Memory B cell (primary cell): ENCODE data around the gene BNC2.
"Not testable (repeated sequence)": the region's sequence is repeated elsewhere in the genome, so short reads cannot be mapped to it uniquely, and the experiment has no call there.

Source experiments
- ATAC-seq: fragments of 150-1000 bp; cut with Tn5 transposase; 2 replicates; pipeline ENCODE4 v1.10.0; 2021; ENCODE audit warnings: low read depth, mild to moderate bottlenecking, moderate library complexity
- DNase-seq, 2 donors: peaks; one replicate each; pipeline ENCODE4 v3.0.0; 2022; ENCODE audit warnings: low spot score in 2 of 2
- H3K27ac Mint-ChIP-seq: one replicate; pipeline ENCODE4 v1.8.0; 2022; ENCODE audit warnings: mild to moderate bottlenecking, moderate library complexity, mixed read lengths
- H3K27me3 Mint-ChIP-seq: one replicate; pipeline ENCODE4 v1.8.0; 2022; ENCODE audit warnings: mixed read lengths
- H3K36me3 Mint-ChIP-seq: one replicate; pipeline ENCODE4 v1.8.0; 2022; ENCODE audit warnings: mild to moderate bottlenecking, mixed read lengths
- H3K4me1 Mint-ChIP-seq: one replicate; pipeline ENCODE4 v1.8.0; 2022; ENCODE audit warnings: mixed read lengths
- H3K4me3 Mint-ChIP-seq: one replicate; pipeline ENCODE4 v1.8.0; 2022; ENCODE audit warnings: mild to moderate bottlenecking, moderate library complexity, mixed read lengths
- H3K9me3 Mint-ChIP-seq: one replicate; pipeline ENCODE4 v1.8.0; 2022; ENCODE audit warnings: mixed read lengths

Gene BNC2

DNA sequence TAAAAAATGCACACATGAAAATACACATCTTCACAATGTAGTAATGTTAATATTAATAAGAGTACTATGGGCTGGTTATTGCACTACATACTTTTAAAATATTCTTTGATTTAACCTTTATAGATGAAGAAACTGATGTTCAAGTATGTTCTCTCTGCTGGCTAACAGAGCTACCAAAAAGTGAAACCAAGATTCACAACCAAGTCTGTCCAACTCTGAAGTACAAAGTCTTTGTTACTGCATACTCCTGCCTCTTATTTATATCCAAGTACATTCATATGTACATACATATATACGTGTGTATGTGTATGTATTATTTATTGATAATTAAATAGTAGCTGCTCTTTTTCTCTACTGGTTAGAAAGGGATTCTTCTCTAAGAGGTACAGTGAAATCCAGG lies 325.6 kb downstream of the BNC2 start:
- Mint-ChIP-seq H3K4me1 (no peaks in the 10 kb centered on the region), H3K4me3 (no peak overlapping the region), H3K36me3 (no peaks in the 10 kb centered on the region), H3K27me3 (no peaks in the 10 kb centered on the region), H3K9me3 (no peaks in the 10 kb centered on the region), H3K27ac (no peak overlapping the region)
- no peak for DNase-seq
- ATAC-seq, result no peak

DNA sequence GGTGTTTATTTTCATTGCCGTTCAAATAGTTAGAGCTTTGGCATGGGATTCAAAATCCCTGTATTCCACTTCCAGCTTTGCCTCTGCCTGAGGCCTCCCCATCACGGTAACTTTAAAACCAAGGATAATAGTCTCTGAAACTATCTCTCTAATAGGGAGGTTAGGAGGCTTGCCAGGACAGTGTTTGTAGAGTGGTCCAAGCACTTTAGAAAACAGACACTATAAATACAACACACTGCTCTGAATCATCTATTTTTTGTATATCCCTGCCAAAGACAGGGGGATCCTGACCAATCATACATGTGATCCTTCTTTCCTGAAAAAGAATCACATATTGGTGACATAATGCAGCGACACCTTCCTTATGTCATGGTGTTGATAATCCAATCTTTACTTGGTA lies 326.8 kb downstream of the BNC2 start:
- Mint-ChIP-seq H3K4me1 (no peaks in the 10 kb centered on the region), H3K9me3 (no peaks in the 10 kb centered on the region)

DNA sequence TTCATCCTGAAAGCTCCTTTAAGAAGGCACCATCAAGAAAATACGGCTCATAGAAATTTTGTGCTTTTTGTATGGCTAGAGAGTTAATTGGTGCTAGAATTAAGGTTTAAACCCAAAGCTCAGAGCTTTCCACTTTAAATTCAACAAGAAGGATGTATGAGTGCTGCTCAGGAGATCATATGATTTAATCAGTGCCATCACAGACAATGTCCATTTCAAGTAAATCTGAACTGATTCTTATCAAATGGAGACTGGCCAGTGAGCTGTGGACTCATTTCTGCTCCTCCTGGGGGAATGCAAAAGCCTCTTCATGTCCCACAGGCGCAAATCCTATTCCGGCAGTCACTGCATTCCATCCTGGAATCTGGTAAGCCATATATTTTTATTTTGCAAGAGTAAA lies 327.2 kb downstream of the BNC2 start:
- H3K36me3 Mint-ChIP-seq, result no peaks in the 10 kb centered on the region
- ATAC-seq, result no peak

More for the DNA sequence above, 326.8 kb downstream of the BNC2 start:
- Mint-ChIP-seq H3K27me3 (no peaks in the 10 kb centered on the region), H3K36me3 (no peaks in the 10 kb centered on the region), H3K4me3 (no peak overlapping the region), H3K27ac (no peak overlapping the region)
- ATAC-seq, result no peak
- DNase-seq, result no peak

DNA sequence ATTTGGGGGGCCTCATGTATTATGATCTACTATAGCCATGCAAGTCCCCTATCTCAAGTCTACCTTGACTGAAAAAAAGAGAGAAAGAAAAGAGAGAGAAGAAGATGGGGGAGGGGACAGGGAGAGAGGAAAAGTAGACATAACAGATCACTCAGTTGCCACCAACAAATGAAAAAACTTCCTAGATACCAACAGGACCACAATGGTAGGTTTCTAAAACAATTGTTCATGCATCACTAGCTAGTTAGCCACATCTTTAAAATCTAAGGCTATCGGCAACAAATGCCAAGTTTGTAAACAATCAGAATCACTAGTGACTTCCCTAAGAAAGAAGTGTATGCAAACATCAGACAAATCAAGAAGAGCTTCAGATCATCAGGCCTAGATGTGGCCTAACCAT lies 328.2 kb downstream of the BNC2 start:
- no peaks in the 10 kb centered on the region for H3K36me3 Mint-ChIP-seq
- H3K27ac Mint-ChIP-seq, result no peak overlapping the region
- no peaks in the 10 kb centered on the region for H3K4me1 Mint-ChIP-seq
- no peaks in the 10 kb centered on the region for H3K9me3 Mint-ChIP-seq
- no peak for ATAC-seq
- DNase-seq, result no peak
- H3K27me3 Mint-ChIP-seq, result no peaks in the 10 kb centered on the region
- no peak overlapping the region for H3K4me3 Mint-ChIP-seq

More for the DNA sequence above, 327.2 kb downstream of the BNC2 start:
- H3K27ac Mint-ChIP-seq, result no peak overlapping the region
- H3K4me1 Mint-ChIP-seq, result no peaks in the 10 kb centered on the region
- no peaks in the 10 kb centered on the region for H3K27me3 Mint-ChIP-seq
- H3K9me3 Mint-ChIP-seq, result no peaks in the 10 kb centered on the region
- no peak for DNase-seq
- H3K4me3 Mint-ChIP-seq, result no peak overlapping the region

DNA sequence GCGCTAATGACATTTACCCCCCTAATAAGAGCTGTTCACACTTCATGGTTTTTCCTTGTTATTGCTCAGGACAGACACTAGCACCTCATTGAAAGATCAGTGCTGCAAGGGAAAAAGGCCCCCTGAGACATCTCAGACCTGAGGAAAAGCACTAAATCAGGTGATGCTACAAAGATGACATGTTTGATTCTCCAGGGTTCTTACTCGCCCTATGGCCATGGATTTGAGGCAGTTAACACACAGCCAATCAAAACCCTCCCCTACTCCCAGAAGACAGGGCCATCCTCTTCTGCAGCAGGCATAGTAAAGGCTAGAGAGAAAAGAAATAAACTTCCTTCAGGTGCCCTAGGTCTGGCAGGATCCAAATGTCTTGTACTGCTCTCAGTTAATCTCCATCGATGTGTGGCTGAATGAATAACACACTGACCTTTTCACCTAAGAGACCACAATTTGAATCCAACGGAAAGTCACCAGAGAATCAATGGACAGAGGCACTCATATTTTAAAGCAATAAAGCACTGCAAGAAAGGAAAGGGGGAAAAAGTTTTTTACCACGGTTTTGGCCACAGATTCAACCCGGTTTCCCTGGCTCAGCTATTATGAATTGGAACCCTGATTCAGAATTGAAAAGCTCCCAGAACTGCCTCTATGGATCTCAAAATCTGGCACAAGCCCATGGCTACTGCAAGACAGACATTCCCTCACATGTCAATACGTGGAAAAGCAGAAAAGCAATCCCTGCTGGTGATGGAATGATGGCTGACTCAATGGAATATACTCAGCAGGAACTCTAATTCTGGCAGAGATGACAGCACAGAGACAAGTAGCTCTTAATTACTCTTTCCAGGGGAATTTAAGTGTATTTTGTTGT lies 329.5 kb downstream of the BNC2 start:
- Mint-ChIP-seq H3K9me3 (no peaks in the 10 kb centered on the region), H3K27ac (no peak overlapping the region), H3K27me3 (no peaks in the 10 kb centered on the region), H3K4me3 (no peak overlapping the region), H3K36me3 (no peaks in the 10 kb centered on the region), H3K4me1 (no peaks in the 10 kb centered on the region)
- ATAC-seq (no peak), DNase-seq (no peak)

GRCh38 chr9:16539626-16540025 lies 330.8 kb downstream of the BNC2 start:
- H3K27me3 Mint-ChIP-seq, ATAC-seq, H3K27ac Mint-ChIP-seq, H3K4me1 Mint-ChIP-seq, H3K4me3 Mint-ChIP-seq, DNase-seq, H3K9me3 Mint-ChIP-seq, H3K36me3 Mint-ChIP-seq: not testable (repeated sequence)

DNA sequence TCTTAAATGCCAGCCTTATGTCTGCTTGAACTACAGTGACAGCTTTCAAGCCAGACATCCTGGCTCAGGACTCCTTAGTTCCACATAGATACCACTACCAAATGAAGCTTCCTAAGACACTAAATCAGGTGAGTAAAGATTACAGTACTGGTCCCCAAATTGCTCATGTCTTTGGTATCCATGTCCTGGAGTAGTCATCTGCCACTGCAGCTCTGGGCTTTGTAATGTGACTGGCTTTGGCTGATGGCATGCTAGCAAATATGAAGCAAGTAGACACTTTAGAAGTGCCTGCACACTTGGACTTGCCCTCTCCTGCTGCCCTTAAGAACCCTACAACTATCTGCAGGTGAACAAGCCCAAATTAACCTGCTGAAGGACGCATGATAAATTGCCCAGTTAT lies 334.9 kb downstream of the BNC2 start:
- ATAC-seq, result no peak
- H3K27ac Mint-ChIP-seq, result no peak overlapping the region
- no peaks in the 10 kb centered on the region for H3K36me3 Mint-ChIP-seq
- H3K4me3 Mint-ChIP-seq, result no peak overlapping the region
- no peaks in the 10 kb centered on the region for H3K27me3 Mint-ChIP-seq
- no peak for DNase-seq
- no peaks in the 10 kb centered on the region for H3K9me3 Mint-ChIP-seq
- H3K4me1 Mint-ChIP-seq, result no peaks in the 10 kb centered on the region

GRCh38 chr9:16532681-16533450 lies 337.6 kb downstream of the BNC2 start:
- H3K36me3 Mint-ChIP-seq, result no peaks in the 10 kb centered on the region
- H3K4me1 Mint-ChIP-seq, result no peaks in the 10 kb centered on the region
- H3K4me3 Mint-ChIP-seq, result no peak overlapping the region
- no peaks in the 10 kb centered on the region for H3K9me3 Mint-ChIP-seq
- ATAC-seq, result no peak
- no peaks in the 10 kb centered on the region for H3K27me3 Mint-ChIP-seq
- no peak for DNase-seq
- H3K27ac Mint-ChIP-seq, result no peak overlapping the region

DNA sequence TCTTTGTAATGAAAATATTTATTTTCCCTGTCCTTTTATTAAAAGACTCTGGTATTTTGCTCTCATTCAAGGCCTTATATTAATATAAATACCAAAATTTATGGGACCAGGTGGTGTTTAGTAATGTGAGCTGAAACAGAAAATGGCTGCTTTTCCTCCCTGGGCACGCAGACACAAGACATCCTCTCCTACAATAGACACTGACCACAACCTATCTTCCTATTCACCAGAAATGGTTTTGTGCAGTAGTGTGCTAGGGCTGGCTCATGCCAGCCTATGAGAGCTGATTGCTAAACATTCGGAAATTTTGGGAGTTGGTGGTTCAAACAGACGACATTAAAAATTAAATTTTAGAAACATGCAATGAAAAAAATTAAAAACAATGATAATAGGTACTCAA lies 338.2 kb downstream of the BNC2 start:
- H3K27ac Mint-ChIP-seq, result no peak overlapping the region
- no peaks in the 10 kb centered on the region for H3K9me3 Mint-ChIP-seq
- no peak overlapping the region for H3K4me3 Mint-ChIP-seq
- no peaks in the 10 kb centered on the region for H3K36me3 Mint-ChIP-seq
- H3K27me3 Mint-ChIP-seq, result no peaks in the 10 kb centered on the region
- ATAC-seq, result no peak
- H3K4me1 Mint-ChIP-seq, result no peaks in the 10 kb centered on the region
- no peak for DNase-seq

- Mint-ChIP-seq H3K27me3 (no peaks in the 10 kb centered on the region), H3K4me1 (no peaks in the 10 kb centered on the region), H3K27ac (no peak overlapping the region), H3K9me3 (no peaks in the 10 kb centered on the region), H3K4me3 (no peak overlapping the region), H3K36me3 (no peaks in the 10 kb centered on the region)
- ATAC-seq, result no peak
- DNase-seq, result no peak
Measured at GRCh38 chr9:16530669-16531642, 339.5 kb downstream of the BNC2 start.

GRCh38 chr9:16527573-16527972 lies 342.9 kb downstream of the BNC2 start:
- DNase-seq (no peak), ATAC-seq (no peak)
- no peaks in the 10 kb centered on the region for H3K4me1 Mint-ChIP-seq
- no peak overlapping the region for H3K27ac Mint-ChIP-seq
- peaks cover 2% of the 10 kb centered on the region for H3K9me3 Mint-ChIP-seq
- no peaks in the 10 kb centered on the region for H3K27me3 Mint-ChIP-seq
- H3K36me3 Mint-ChIP-seq, result no peaks in the 10 kb centered on the region
- H3K4me3 Mint-ChIP-seq, result no peak overlapping the region

- H3K27me3 Mint-ChIP-seq, result no peaks in the 10 kb centered on the region
- ATAC-seq, result no peak
Measured at GRCh38 chr9:16526380-16526779, 344.1 kb downstream of the BNC2 start.

DNA sequence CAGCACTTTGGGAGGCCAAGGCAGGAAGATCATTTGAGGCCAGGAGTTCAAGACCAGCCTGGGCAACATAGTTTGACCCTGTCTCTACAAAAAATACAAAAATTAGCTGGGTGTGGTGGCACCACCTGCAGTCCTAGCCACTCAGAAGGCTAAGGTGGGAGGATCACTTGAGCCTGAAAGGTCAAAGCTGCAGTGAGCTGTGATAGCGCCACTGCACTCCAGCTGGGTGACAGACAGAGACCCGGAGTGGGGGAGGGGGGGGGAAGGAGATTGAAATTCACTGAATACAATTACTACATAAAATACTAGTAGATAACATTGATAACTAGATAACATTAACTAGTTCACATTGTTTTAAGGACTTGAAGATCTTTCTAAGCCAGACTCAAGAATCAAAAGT lies 345.6 kb downstream of the BNC2 start:
- no peaks in the 10 kb centered on the region for H3K36me3 Mint-ChIP-seq
- ATAC-seq (no peak), DNase-seq (no peak)
- no peak overlapping the region for H3K4me3 Mint-ChIP-seq
- H3K4me1 Mint-ChIP-seq, result no peaks in the 10 kb centered on the region
- no peaks in the 10 kb centered on the region for H3K27me3 Mint-ChIP-seq
- peaks cover 2% of the 10 kb centered on the region for H3K9me3 Mint-ChIP-seq
- no peak overlapping the region for H3K27ac Mint-ChIP-seq

More at GRCh38 chr9:16526380-16526779, 344.1 kb downstream of the BNC2 start:
- Mint-ChIP-seq H3K9me3 (peaks cover 2% of the 10 kb centered on the region), H3K4me1 (no peaks in the 10 kb centered on the region), H3K4me3 (no peak overlapping the region), H3K27ac (no peak overlapping the region), H3K36me3 (no peaks in the 10 kb centered on the region)
- no peak for DNase-seq

- peaks cover 2% of the 10 kb centered on the region for H3K9me3 Mint-ChIP-seq
- H3K4me1 Mint-ChIP-seq, result no peaks in the 10 kb centered on the region
- no peak overlapping the region for H3K4me3 Mint-ChIP-seq
- DNase-seq, result no peak
- H3K27ac Mint-ChIP-seq, result no peak overlapping the region
- ATAC-seq, result no peak
- no peaks in the 10 kb centered on the region for H3K36me3 Mint-ChIP-seq
- H3K27me3 Mint-ChIP-seq, result no peaks in the 10 kb centered on the region
Measured at GRCh38 chr9:16524078-16524477, 346.4 kb downstream of the BNC2 start.
